HG03097 (cell line): ENCODE measurements around the gene MACROD1.

Experiments
- ATAC-seq: cut with Tn5 transposase; IDR thresholded peaks from one replicate; pipeline ENCODE4 v1.9.1; 2021; ENCODE audit not compliant: unreplicated experiment, low FRiP score

The MACROD1 gene

GRCh38 chr11:64081745-64082442 lies 84.0 kb downstream of the MACROD1 start:
- no peak for ATAC-seq

GRCh38 chr11:64080390-64080789 lies 85.5 kb downstream of the MACROD1 start:
- no peak for ATAC-seq

- no peak for ATAC-seq
These were observed 87.0 kb downstream of the MACROD1 start for GRCh38 chr11:64078905-64079304.

DNA sequence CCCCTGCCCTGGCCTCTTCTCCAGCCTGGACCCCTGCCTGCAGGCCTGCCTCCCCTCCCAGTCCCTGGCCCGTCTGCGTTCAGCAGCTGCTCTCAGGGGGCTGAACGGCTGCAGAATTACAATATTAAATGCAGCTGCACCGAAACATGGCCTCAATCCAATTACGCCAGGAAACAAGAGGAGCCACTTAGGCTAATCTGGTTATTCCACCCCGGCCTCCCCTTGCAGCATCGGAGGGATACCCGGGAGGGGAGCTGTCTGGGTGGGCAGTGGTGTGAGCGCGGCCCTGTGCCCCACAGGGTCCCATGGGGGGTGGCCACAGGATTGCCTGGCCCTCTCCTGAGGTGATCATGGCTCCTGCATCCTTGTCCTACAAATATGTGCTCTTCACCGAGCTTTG lies 87.6 kb downstream of the MACROD1 start:
- ATAC-seq: no peak

GRCh38 chr11:64077607-64078006 lies 88.3 kb downstream of the MACROD1 start:
- no peak for ATAC-seq

DNA sequence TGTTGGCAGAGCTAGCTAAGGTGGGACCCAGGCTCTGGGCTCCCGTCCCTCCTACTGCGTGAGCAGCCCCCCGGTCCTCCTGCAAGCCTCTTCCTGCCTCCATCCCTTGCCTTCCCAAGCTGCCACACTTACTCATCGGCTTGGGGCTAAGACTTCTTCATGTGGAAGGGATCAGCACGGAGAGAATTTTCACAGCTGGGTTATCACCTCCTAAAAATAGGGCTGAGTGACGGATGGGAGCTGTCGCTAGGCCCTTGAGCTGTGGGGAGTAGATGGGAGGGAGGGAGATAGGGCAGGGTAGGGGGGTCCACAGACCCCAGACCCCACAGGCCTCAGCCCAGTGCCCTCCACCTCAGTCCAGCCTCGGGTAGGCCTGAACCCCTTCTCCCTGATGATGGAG lies 89.2 kb downstream of the MACROD1 start:
- ATAC-seq: no peak

DNA sequence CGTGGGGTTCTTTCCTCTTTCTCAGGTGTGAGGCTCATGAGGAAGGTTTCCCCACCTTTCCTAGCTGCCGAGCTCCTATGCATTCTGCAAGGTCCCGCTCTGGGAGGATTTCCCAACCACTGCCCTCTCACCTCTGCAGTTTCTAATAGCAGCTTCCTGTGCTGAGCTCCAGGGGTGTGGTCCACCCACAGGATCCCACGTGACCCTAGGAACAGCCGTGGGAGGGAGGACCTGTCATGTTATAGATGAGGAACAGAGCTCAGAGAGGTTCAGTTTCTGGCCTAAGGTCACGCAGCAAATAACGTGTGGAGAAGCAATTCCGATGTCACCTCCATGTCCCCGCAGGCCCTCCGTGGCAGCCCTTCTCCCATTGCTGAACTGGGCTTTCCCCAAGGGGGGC lies 91.7 kb downstream of the MACROD1 start:
- no peak for ATAC-seq

GRCh38 chr11:64073542-64073941 lies 92.4 kb downstream of the MACROD1 start:
- no peak for ATAC-seq

GRCh38 chr11:64072871-64073270 lies 93.0 kb downstream of the MACROD1 start:
- ATAC-seq: no peak

- no peak for ATAC-seq
These were observed 93.5 kb downstream of the MACROD1 start for GRCh38 chr11:64072403-64072802.

- no peak for ATAC-seq
These were observed 94.1 kb downstream of the MACROD1 start for GRCh38 chr11:64071849-64072248.

DNA sequence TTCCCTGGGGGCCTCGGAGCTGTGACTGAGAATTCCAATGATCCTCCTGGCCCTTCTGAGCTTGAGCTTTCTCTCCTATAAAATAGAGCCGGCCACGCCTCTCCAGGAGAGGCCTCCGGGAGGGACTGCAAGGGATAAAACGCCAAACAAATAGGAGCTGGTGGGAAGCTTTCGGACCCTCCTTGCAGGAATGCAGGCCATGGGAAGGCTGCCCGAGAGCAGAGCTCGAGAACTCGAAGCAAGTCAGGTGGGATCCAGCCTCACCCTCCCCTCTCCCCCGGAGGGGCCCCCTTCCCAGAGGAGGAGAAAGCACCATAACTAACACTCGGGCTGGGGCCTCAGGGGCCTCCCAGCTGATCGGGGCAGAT lies 95.6 kb downstream of the MACROD1 start:
- ATAC-seq: no peak

- no peak for ATAC-seq
These were observed 96.3 kb downstream of the MACROD1 start for GRCh38 chr11:64069401-64070313.

GRCh38 chr11:64068705-64069400 lies 97.1 kb downstream of the MACROD1 start:
- no peak for ATAC-seq

DNA sequence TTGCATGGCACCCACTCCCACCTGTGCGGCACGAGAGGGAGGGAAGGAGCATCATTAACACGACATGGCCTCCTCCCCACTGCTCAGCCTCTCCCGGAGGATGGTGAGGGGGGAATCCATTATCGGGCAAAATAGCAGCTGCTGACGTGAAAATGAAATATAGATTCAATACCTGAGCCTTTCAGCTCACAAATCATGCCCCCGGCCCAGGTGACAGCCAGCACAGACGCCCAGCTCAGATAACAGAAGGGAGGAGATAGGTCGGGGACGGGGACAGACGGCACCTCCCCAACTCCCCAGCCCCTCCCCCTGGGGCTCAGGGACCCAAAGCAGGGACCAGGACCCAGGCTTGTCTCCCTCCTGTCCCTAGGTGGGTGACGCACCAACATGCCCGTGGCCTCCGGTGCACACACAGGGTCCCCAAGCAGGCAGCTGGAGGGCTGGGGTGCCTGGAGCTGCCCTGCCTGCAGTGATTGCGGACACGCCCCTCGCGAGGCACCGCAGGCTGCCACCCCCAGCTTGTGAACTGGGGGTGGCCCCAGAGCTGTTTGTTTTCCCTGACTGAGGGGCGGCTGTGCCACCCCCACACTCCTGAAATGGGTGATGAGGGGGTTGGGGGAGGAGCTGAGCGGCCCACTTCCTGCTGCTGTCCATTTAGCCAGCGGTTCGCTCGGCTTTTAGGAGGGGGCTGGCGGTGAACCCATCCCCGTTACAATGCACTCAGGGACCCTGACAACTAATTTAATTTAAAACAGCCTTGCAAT lies 98.5 kb downstream of the MACROD1 start:
- ATAC-seq: no peak

DNA sequence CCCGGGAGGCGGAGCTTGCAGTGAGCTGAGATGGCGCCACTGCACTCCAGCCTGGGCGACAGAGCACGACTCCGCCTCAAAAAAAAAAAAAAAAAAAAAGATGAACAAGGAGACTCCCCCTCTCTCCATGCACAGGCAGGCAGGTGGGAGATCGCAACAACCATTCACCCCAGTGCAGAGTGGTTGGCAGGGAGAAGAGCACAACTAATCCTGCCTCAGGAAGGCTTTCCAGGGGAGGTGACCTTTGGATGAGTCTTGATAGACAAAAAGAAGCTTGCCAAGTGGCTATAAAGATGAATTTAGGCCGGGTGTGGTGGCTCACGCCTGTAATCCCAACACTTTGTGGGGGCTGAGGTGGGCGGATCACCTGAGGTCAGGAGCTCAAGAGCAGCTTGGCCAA lies 100.2 kb downstream of the MACROD1 start:
- ATAC-seq: no peak

DNA sequence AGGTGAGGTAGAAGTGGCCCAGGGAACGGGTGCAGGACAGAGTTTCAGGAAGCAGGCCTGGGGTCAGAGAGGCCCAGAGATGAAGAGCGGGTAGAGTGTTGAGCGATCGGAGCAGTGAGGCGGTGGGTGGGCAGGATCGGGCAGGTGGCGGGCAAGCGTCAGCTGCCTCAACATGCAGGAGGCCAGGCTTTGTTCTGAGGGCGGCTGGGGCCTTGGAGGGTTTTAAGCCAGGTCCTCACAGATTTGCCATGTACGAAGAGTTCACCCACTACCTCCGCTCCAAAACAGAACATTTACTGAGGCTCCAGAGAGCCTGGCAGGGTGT lies 100.8 kb downstream of the MACROD1 start:
- ATAC-seq: no peak

DNA sequence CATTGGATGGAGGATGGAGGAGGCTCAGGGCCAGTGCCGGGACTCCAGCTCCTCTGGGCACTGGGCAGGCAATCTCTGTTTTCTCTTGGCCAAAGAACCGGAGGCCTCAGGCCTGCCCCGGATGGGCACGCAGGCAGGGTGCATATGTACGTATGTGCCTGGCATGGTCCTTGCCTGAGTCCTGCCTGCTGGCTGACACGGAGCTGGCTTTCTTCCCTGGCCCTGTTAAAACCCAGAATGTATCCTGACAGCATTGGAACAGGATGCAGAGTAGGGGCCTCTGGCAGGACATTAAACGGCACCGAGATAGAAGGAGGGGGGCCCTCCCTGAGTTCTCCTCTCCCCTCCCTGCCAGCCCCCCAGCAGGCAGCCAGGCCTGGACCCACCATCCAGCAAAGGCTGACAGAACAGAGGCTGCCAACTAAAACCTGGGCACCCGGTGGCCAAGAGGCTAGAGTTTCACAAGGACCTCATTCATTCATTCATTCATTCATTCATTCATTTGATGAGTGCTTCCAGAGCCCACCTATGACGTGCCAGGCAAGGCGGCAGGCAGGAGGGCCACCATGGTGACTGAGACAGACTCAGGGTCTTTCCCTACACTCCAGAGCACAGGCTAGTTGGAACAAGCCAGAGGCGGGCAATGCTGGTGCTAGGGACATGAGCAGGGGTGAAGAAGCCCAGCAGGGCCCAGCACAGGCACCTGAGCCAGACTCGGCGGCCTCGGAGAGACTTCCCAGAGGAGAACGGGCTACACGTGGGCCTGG lies 101.4 kb downstream of the MACROD1 start:
- no peak for ATAC-seq

DNA sequence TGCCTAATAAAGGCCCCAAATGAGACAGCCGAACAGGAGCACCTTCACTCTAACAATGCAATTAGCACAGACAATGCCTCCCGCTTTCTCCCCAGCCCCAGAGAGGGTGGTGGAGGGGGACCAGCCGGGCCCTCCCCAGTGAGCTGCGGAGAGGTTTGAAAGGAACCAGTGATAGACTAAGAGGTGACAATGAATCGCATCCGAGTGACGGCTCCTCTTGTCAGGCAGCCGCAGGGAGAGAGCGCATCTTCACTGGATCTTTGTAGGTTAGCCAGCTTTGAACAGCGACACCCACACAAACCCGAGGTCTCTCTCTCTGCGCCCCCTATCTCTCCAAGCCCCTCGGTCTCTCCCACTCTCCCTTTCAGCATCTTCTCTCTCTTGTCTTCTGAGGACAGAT lies 102.1 kb downstream of the MACROD1 start:
- ATAC-seq: no peak
